Muscle layer of colon (tissue), 2 donors: Measurements from ENCODE around the gene EVC2.

ENCODE experiments used
- H3K27ac ChIP-seq: one replicate; pipeline ENCODE4 v1.7.0; 2013; ENCODE audit warnings: low read depth, mild to moderate bottlenecking, low read length, moderate library complexity
- H3K27me3 ChIP-seq, 2 donors: one replicate each; pipeline ENCODE4 v1.7.0; 2013; ENCODE audit warnings: low read length in 2 of 2, mild to moderate bottlenecking in 2 of 2; ENCODE audit not compliant: insufficient read depth in 2 of 2, control insufficient read depth in 1 of 2
- H3K36me3 ChIP-seq: one replicate; pipeline ENCODE4 v1.7.0; 2013; ENCODE audit warnings: mild to moderate bottlenecking, low read length; ENCODE audit not compliant: insufficient read depth
- H3K4me1 ChIP-seq: one replicate; pipeline ENCODE4 v1.7.0; 2013; ENCODE audit warnings: mild to moderate bottlenecking, low read length; ENCODE audit not compliant: insufficient read depth
- H3K4me3 ChIP-seq, 2 donors: one replicate each; pipeline ENCODE4 v1.7.0; 2013; ENCODE audit warnings: low read length in 2 of 2, low read depth in 1 of 2, mild to moderate bottlenecking in 1 of 2, moderate library complexity in 1 of 2
- H3K9ac ChIP-seq: one replicate; pipeline ENCODE4 v1.7.0; 2013; ENCODE audit warnings: low read length
- H3K9me3 ChIP-seq: one replicate; pipeline ENCODE4 v1.7.0; 2013; ENCODE audit warnings: mild to moderate bottlenecking, low read length
- donor health status: abdominal sarcoma.
- donor health status: Adenocarcinoma of cecum.

The EVC2 gene

DNA sequence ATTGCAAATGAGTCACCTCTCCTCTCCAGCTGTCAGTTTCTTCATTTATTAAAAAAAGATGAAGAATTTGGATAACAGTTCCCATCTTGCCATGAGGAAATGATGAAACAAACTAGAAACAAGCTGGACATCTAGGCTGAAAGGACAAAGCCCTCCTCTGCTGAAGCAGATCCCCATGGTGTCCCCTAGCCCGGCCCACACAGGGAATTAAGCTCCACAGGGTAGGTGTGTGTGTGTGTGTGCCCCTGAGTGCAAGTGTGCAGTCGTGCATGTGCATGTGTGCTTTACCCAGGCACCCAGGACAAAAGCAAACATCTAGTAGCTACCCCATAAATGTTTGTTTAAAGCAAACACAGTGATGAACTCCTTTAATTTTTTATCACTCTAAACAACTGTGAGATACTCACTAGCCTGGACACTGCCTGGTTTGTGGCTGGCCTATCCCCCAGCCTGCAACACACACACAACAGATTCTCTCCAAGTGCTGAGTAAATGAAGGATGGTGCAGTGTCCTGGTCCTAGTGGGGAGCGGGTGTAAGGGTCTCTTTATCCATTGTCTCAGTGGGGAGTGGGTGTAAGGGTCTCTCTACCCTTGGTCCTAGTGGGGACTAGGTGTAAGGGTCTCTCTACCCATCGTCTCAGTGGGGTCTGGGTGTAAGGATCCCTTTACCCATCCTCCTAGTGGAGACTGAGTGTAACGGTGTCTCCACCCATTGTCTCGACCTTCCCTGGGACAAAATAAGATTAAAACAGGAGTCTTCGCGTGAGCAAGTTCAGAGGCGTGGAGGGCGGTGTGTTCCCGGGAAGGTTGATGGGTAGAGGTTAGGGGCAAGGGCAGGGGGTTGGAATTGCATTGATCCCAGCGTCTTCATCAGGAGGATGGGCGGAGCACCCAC, 2.0 kb upstream of the EVC2 start:
- H3K4me1 ChIP-seq: peaks cover 42% of the 10 kb centered on the region
- H3K27me3 ChIP-seq: peaks cover 0 to 4% of the 10 kb centered on the region in 2 donors
- peak overlapping the region; percentile 37 to 50 for H3K4me3 ChIP-seq

DNA sequence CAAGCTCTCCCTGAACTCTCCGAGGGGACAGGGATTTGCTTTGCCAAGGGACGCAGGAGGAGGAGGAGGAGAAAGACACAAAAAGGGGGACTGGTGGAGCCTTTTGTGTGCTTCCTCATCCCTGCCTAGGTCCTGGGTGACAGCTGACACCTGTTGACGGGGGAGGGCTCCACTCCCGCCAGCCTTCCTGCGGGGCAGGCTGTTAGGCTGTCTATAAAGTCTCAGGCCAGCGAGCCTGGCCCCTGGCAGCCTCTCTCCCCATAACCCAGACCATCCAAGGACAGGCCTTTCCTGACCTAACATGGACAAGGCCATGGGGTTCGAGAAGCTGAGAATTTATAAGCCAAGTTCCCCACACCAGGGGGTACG, 832 bp upstream of the EVC2 start:
- H3K9me3 ChIP-seq: no peaks in the 10 kb centered on the region
- H3K27ac ChIP-seq: peak overlapping the region; percentile 94
- H3K4me3 ChIP-seq: peak overlapping the region; percentile 65 to 67
- H3K4me1 ChIP-seq: peaks cover 42% of the 10 kb centered on the region
- no peaks in the 10 kb centered on the region for H3K36me3 ChIP-seq
- peak overlapping the region; percentile 64 for H3K9ac ChIP-seq
- peaks cover 0 to 4% of the 10 kb centered on the region in 2 donors for H3K27me3 ChIP-seq

More for the DNA sequence above, 2.0 kb upstream of the EVC2 start:
- Histone ChIP-seq H3K36me3 (no peaks in the 10 kb centered on the region), H3K27ac (peak overlapping the region; percentile 76), H3K9ac (peak overlapping the region; percentile 41), H3K9me3 (no peaks in the 10 kb centered on the region)

DNA sequence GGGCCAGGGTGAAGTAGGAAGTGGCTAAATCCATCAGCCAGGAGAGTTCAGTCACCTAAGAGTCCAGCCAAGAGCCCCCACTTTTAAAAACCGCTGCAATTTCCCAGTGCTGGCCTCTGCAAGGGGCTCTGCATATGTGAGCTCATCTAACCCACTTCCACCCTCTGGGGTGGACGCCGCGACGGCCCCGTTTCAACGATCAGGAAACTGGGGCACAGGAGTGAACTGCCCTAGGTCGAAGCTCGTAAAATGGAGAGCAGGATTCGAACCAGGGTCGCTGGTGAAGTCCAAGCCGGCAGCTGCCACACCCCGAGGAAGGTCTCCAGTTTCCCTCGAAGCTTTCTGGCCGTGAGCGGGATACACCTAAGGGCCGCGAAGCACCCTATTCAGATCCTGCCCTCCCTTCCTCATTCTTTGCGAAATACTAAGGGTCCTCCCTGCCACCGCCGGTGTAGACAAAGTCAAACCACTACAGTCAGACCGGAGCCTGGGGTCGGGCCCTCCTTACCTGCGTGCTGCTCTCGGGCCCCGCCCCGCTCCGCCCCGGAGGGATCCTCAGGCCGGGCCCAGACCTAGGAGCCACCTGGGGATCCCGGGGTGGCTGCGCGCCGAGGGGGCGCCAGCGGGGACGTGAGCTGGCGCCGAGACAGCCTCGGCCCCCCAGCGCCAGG, 446 bp downstream of the EVC2 start:
- Histone ChIP-seq H3K4me3 (peak overlapping the region; percentile 65 to 67), H3K27ac (peak overlapping the region; percentile 94), H3K9me3 (no peaks in the 10 kb centered on the region), H3K27me3 (peaks cover 0 to 4% of the 10 kb centered on the region in 2 donors), H3K9ac (peak overlapping the region; percentile 23), H3K4me1 (peaks cover 42% of the 10 kb centered on the region), H3K36me3 (no peaks in the 10 kb centered on the region)

DNA sequence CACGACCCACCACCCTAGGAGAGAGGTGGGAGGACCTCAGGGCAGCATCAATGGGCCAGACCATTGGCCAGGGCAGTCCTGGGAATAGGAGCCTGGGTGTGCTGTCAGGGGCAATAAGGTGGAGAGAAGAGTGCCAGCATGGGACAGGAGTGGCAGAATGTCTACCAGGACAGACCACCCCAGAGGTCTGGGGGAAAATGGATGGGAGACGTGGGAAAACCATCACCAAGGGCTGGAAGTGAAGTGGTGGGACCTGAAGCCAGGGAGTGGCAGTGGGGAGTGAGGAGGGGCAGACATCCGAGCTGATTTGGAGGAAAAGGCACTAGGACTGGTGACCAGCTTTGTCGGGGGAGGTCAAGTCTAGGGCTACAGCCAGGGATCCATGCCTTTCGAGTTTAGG, 993 bp downstream of the EVC2 start:
- Histone ChIP-seq H3K4me3 (peak overlapping the region; percentile 65 to 67), H3K4me1 (peaks cover 36% of the 10 kb centered on the region), H3K36me3 (no peaks in the 10 kb centered on the region), H3K27ac (no peak overlapping the region), H3K9ac (peak overlapping the region; percentile 23), H3K27me3 (peaks cover 0 to 4% of the 10 kb centered on the region in 2 donors), H3K9me3 (no peaks in the 10 kb centered on the region)

DNA sequence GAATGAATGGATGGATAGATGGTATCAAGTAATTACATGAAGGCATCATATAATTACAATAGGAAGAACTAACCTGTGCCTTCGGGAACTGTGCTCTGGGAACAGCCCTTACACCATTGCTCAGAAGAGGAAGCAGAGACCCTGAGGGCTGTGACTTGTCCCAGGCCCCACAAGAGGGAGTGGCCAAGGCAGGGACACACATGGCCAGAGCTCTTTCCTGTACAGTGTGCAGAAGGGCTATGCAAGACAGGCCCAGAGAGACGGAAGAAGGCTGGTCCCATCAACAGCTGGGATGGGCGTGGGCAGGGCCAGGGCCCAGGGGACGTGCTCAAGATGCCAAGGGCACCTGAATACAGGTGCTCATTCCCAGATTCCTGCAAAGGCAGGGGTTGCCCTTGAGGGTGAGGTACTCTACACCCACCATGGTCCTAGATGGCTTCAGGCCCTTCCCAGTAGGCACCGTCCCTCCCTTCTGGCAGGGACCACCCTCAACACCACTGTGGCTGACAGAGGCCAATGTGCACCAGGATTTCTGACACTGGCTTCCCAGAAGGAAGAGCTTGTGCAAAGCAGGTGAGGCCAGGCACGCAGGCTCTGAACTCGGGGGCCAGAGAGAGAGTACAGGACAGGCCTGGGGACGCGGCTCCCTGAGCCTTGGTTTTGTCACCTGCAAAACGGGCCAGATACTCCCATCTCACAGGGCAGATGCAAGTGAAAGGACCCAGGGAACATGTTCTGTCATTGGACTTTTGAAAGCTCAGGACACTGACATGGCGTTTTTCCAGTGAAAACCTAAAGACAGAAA, 1.7 kb downstream of the EVC2 start:
- Histone ChIP-seq H3K27ac (no peak overlapping the region), H3K9ac (peak overlapping the region; percentile 23), H3K36me3 (no peaks in the 10 kb centered on the region), H3K4me1 (peaks cover 29% of the 10 kb centered on the region), H3K27me3 (peaks cover 0 to 4% of the 10 kb centered on the region in 2 donors), H3K4me3 (peak overlapping the region in 1 of 2 donors; percentile 65), H3K9me3 (no peaks in the 10 kb centered on the region)

DNA sequence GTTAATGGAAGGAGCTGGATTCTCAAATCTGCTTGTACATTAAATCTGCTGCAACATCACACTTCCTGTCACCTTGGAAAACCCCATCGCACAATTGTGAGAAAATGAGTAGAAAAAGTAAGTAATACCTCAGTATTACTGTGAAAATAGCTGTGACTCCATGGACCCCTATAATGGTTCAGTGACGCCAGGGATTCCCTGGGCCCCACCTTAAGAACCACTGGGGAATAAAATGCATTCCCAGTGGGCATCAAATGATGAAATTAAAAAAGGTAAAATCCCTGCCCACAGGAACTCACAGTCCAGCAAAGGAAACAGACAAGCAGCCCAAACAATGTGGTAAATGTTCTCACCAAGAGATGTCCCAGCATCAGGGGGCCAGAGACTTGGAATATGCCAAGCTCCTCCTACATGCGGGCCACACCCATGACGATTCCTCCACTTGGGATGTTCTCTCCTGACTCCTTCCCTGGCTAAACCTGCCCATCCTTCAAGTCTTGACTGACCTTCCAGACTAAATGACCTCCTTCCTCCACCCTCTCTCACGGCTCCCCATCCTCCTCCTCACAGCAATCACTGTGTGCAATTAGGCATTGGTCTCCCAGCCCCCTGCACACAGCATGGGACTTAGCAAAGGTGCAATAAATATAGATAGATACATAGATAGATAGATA, 2.6 kb downstream of the EVC2 start:
- no peak overlapping the region for H3K27ac ChIP-seq
- H3K27me3 ChIP-seq: peaks cover 0 to 4% of the 10 kb centered on the region in 2 donors
- no peak overlapping the region for H3K4me3 ChIP-seq
- H3K4me1 ChIP-seq: peaks cover 29% of the 10 kb centered on the region
- H3K9ac ChIP-seq: no peak overlapping the region
- no peaks in the 10 kb centered on the region for H3K36me3 ChIP-seq
- H3K9me3 ChIP-seq: no peaks in the 10 kb centered on the region

DNA sequence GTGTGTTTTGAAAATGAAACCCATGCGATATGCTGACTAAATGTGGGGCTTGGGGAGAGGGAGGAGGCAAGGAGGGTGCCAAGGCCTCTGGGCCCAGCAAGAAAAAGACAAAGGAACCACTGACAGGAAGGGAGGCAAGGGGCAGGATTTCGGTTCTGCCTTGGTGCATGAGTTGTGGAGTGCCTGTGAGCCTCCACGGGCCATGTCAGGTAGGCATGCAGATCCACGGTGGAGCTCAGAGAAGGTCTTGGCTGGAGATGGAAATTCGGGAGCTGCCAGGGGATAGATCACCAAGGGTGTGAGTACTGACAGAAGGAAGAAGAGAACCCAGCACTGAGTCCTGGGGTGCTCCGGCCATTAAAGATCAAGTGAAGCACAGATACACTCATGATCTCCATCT, 4.1 kb downstream of the EVC2 start:
- Histone ChIP-seq H3K27ac (no peak overlapping the region), H3K9me3 (no peaks in the 10 kb centered on the region), H3K27me3 (peaks cover 0 to 4% of the 10 kb centered on the region in 2 donors), H3K9ac (no peak overlapping the region), H3K4me3 (no peak overlapping the region), H3K36me3 (no peaks in the 10 kb centered on the region), H3K4me1 (peaks cover 21% of the 10 kb centered on the region)

DNA sequence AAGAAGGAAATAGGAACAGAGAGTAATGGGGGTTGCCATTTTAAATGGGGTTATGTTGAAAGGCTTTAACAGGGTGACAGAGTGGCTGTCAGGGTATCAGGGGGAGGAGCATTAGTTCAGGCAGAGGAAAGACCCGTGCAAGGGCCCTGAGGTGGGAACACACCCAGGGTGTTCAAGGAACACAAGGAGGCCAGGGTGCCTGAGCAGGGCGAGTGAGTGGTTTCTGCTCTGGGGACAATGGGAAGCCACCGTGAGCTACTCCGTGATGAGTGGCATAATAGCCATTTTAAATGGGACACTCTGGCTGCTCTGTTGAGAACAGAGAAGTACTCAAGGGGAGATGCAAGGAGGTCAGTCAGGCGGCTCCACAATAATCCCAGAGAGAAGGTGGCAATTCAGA, 4.5 kb downstream of the EVC2 start:
- H3K27ac ChIP-seq: no peak overlapping the region
- no peak overlapping the region for H3K9ac ChIP-seq
- H3K4me3 ChIP-seq: no peak overlapping the region
- no peaks in the 10 kb centered on the region for H3K9me3 ChIP-seq
- no peaks in the 10 kb centered on the region for H3K36me3 ChIP-seq
- peaks cover 0 to 4% of the 10 kb centered on the region in 2 donors for H3K27me3 ChIP-seq
- H3K4me1 ChIP-seq: peaks cover 17% of the 10 kb centered on the region

DNA sequence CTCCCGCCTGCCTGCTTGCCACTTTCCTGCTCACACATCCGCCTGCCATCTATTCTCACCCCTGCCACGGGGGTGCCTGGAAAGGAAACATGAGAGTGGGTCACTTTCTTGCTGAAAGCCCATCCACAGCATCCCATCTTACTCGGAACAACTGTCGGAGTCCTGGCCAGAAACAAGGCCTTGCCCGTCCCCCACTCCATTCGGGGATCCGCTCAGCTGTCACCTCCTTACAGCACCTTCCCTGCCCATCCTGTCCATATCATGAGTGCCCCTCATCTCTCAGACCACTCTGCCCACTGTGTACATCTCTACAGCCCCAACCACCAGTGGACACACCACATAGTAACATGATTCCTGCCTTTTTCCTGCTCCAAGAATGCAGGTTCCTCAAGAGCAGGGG, 6.4 kb downstream of the EVC2 start:
- Histone ChIP-seq H3K9ac (no peak overlapping the region), H3K27me3 (no peaks in the 10 kb centered on the region), H3K36me3 (peaks cover 5% of the 10 kb centered on the region), H3K4me3 (no peak overlapping the region), H3K27ac (no peak overlapping the region), H3K9me3 (no peaks in the 10 kb centered on the region), H3K4me1 (peaks cover 6% of the 10 kb centered on the region)

DNA sequence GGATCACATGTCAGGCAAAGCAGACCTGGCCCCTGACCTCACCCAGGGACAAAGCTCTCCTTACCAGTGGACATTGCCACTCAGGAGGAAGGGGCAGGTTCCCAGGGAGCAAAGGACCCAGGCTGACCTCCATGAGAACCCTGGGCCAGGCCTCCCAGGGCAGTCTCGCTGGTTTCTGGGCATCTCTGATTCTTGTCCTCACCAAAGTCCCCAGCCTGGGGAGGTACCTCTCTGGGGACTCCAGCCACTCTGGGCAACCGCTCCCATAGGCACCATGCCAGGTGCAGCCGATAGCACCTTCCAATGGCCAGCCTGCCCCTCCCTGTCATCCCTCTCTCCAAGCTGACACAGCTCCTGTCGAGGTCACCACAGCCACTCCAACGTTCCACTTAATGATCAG, 7.9 kb downstream of the EVC2 start:
- Histone ChIP-seq H3K27me3 (no peaks in the 10 kb centered on the region), H3K9me3 (no peaks in the 10 kb centered on the region), H3K27ac (no peak overlapping the region), H3K4me3 (no peak overlapping the region), H3K36me3 (peaks cover 15% of the 10 kb centered on the region), H3K4me1 (no peaks in the 10 kb centered on the region), H3K9ac (no peak overlapping the region)

DNA sequence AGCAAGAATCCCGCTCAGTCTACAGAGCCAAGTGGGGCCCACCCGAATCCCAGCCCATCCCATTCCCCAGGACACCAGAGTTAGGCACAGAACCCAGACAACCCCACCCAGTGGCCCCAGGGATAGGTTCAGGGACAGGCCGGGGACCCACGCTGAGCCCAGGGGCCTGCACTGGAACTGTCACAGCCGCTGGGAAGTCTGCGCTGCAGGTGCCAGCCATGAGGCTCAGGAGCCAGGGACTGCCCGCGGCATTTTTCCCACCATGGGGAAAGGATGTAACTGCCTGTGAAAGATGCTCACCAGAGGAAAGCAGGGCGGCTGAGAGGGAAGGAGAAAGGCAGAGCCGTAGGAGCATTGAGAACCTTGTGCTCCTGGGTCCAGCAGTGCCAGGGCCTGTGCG, 12.0 kb downstream of the EVC2 start:
- Histone ChIP-seq H3K9ac (no peak overlapping the region), H3K9me3 (no peaks in the 10 kb centered on the region), H3K4me1 (no peaks in the 10 kb centered on the region), H3K4me3 (no peak overlapping the region), H3K27me3 (no peaks in the 10 kb centered on the region), H3K27ac (no peak overlapping the region), H3K36me3 (peaks cover 36% of the 10 kb centered on the region)
